ENCODE measurements around the gene TDO2. TPM values are rescaled to one million over a fixed set of nuclear protein-coding genes. Genes with fewer than 3 reads are reported as not detected.
"Not testable (repeated sequence)": the region's sequence is repeated elsewhere in the genome, so short reads cannot be mapped to it uniquely, and the experiment has no call there.

Gene TDO2
- 1 to 10 TPM; 2.9 to 4.8 (median 3.0) TPM for polyA plus RNA-seq (ENCODE audit: insufficient read length in 4 of 4)

DNA sequence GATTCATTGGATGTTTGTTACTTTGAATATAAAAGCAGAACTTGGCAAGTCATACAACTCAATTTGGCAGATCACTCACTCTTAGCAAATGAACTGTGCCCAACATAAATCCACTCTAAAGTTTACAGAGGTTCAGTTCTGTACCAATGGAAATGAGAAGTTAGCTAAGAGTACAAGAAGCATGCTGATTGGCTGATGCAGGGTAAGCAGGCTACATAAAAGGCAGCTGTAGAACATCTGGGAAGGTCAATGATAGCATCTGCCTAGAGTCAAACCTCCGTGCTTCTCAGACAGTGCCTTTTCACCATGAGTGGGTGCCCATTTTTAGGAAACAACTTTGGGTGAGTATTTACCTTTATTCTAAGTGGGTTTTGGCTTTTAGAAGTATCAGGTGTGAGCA, at the start of gene TDO2:
TDO2 (plus strand) TSS at position 244 of the 400 bp plus-strand sequence; CDS start at position 307, 63 bp downstream.
- no peak for DNase-seq (ENCODE audit: low read depth in 4 of 4, low spot score in 3 of 4)

GRCh38 chr4:155854582-155855226, 48.8 kb upstream of the TDO2 start:
- no peak for DNase-seq (ENCODE audit: low read depth in 4 of 4, low spot score in 3 of 4)

DNA sequence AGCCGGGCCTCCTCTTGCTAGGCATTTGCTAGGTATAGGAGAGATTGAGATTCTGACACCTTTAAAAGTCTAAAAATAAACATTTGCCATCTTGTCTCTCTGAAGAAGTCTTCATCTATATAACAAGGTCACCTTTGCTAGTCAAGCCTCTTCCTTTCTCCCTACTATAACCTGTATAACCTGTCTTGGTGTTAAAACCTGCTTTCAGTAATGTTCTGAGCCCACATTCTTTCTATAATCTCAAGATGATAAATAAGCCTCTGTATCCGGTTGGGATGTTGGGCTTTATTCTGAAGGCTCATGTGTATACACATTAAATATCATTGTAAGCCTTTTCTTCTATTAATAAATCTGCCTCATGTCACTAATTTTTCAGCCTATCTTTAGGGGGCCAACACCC, 47.6 kb upstream of the TDO2 start:
- DNase-seq (ENCODE audit: low read depth in 4 of 4, low spot score in 3 of 4) = no peak

DNA sequence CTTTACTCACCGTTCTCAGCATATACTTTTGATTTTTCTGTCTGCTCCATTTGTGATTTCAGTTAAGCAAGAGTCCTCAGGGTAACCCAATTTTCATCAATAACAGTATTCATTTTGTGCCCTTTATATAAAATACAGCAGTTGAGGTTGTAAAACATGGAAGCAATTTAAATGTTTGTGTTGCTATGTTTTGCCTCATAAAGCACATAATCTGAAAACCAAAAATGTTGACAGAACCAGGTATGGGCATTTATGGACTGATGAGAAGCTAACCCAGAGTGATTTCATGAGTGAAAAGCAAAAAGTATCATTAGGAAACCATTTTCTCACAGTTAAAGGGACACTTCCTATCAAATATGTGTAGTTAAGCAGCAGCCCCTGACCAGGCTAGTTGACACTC, 37.3 kb upstream of the TDO2 start, which contains the start of gene ASIC5:
ASIC5 (minus strand) TSS at position 101 of the 400 bp plus-strand sequence; CDS start at position 50, 51 bp downstream.
- DNase-seq (ENCODE audit: low read depth in 4 of 4, low spot score in 3 of 4) = no peak

GRCh38 chr4:155875878-155876277, 27.6 kb upstream of the TDO2 start:
- DNase-seq (ENCODE audit: low read depth in 4 of 4, low spot score in 3 of 4) = no peak

DNA sequence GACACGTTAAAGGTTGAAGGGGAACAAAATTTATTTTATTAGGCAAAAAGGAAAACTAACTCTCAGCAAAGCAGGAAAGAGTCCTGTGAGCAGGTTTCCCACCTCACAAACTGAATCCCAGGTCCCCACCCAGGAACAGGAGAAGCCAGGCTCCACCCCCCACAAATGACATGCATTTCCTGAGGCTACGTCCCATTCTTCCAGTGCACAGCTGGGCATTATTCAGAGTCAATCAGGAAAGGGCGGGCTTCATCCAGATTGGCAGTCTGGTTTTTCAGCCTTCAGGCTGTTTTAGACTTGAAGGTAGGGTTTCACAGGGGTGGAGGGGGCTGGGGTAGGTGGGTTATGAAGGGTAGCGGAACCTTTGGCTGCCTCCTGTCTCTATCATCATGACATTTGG, 25.5 kb upstream of the TDO2 start:
- DNase-seq (ENCODE audit: low read depth in 4 of 4, low spot score in 3 of 4) = no peak

DNA sequence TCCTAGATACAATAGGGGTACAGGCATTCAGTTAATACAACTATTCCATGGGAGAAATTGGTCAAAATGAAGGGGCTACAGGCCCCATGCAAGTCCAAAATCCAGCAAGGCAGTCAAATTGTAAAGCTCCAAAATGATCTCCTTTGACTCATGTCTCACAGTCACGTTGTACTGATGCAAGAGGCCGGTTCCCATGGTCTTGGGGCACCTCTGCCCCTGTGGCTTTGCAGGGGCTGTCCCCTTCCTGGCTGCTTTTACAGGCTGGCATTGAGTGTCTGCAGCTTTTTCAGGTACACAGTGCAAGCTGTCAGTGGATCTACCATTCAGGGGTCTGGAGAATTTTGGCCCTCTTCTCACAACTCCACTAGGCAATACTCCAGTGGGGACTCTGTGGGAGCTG, 24.9 kb upstream of the TDO2 start:
- no peak for DNase-seq (ENCODE audit: low read depth in 4 of 4, low spot score in 3 of 4)

- no peak for DNase-seq (ENCODE audit: low read depth in 4 of 4, low spot score in 3 of 4)
These were observed 23.7 kb upstream of the TDO2 start for GRCh38 chr4:155879767-155880166.

GRCh38 chr4:155881555-155881954, 21.9 kb upstream of the TDO2 start:
- no peak for DNase-seq (ENCODE audit: low read depth in 4 of 4, low spot score in 3 of 4)

- no peak for DNase-seq (ENCODE audit: low read depth in 4 of 4, low spot score in 3 of 4)
These were observed 19.6 kb upstream of the TDO2 start for GRCh38 chr4:155883895-155884294.

DNA sequence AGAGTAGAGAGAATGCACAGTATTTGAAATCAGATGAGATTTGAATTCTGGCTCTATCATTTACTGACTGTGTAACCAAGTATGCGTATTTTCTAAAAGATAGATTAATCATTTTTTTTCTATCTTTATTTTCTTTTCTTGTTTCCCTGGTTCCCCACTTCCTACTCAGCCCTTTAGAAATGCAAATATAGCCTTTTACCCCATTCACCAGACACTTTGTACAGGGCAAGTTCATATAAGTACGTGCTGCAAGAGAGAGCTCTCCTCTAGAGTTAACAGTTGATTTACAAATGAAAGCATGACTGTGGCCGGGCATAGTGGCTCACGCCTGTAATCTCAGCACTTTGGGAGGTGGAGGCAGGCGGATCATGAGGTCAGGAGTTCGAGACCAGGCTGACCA, 17.8 kb upstream of the TDO2 start:
- DNase-seq (ENCODE audit: low read depth in 4 of 4, low spot score in 3 of 4) = no peak

DNA sequence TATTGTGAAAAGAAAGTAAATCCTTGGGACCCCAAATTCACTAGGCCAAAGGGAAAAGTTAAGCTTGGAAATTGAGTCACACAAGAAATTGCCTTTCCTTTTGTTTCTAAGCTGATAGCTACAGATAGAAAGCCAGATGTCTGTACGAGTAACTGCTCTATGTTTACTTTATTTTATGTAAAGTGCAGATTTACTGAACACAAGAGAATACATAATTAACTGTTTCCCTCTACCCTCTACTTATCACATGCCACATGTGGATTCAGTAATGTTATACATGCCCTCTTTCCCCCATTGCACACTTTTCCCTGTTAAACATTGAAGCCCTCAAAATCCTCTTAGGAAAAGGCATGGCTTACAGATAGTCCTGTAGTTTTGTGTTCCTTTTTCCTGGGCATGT, 16.5 kb upstream of the TDO2 start:
- no peak for DNase-seq (ENCODE audit: low read depth in 4 of 4, low spot score in 3 of 4)

DNA sequence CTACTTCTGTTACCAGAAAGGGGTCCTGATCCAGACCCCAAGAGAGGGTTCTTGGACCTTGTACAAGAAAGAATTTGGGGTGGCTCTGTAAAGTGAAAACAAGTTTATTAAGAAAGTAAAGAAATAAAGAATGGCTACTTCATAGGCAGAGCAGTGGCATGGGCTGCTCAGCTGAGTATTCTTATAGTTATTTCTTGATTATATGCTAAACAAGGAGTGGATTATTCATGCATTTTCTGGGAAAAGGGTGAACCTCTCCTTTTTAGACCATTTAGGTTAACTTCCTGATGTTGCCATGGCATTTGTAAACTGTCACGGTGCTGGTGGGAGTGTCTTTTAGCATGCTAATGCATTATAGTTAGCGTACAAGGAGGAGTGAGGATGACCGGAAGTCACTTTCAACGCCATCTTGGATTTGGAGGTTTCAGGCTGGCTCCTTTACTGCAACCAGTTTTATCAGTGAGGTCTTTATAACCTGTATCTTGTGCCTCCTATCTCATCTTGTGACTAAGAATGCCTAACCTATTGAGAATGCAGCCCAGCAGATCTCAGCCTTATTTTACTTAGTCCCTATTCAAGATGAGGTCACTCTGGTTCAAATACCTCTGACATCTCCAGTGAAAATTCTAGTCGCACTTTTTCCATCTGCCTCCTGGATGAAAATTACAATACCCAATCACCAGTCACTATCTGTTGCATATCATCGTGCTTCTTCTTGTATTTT, 15.5 kb upstream of the TDO2 start:
- DNase-seq (ENCODE audit: low read depth in 4 of 4, low spot score in 3 of 4) = no peak

GRCh38 chr4:155889031-155889793, 14.3 kb upstream of the TDO2 start:
- no peak for DNase-seq (ENCODE audit: low read depth in 4 of 4, low spot score in 3 of 4)

DNA sequence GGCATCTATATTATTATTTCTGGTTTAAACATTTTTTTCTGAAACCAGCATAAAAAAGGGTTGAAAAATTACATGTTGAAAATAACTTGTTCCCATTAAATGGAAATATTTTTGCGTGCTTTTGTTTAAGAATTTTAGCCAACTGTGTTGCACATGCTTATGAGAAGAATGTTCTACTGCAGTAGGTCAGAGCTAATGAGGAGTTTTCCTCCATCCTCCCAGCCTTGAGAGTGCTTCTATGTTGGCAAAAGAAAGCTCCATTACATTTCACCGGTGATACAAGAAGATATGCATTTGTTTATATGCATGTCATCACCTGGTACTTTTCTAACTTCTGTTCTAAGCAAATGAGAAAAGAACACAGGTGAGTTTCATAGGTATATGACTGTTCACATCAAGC, 13.6 kb upstream of the TDO2 start:
- DNase-seq (ENCODE audit: low read depth in 4 of 4, low spot score in 3 of 4) = no peak

- no peak for DNase-seq (ENCODE audit: low read depth in 4 of 4, low spot score in 3 of 4)
These were observed 12.4 kb upstream of the TDO2 start for GRCh38 chr4:155891058-155891457.

DNA sequence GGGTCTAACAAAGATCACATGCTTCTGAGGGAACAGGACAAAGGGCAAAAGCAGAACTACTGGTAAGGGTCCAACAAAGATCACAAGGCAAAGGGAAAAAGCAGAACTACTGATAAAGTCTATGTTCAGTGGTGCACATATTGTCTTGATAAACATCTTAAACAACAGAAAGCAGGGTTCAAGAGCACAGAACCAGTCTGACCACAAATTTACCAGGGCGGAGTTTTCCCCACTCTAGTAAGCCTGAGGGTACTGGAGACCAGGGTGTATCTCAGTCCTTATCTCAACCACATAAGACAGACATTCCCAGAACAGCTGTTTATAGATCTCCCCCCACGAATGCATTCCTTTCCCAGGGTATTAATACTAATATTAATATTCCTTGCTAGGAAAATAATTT, 5.1 kb upstream of the TDO2 start:
- DNase-seq (ENCODE audit: low read depth in 4 of 4, low spot score in 3 of 4) = not testable (repeated sequence)

GRCh38 chr4:155899891-155900290, 3.6 kb upstream of the TDO2 start:
- no peak for DNase-seq (ENCODE audit: low read depth in 4 of 4, low spot score in 3 of 4)

DNA sequence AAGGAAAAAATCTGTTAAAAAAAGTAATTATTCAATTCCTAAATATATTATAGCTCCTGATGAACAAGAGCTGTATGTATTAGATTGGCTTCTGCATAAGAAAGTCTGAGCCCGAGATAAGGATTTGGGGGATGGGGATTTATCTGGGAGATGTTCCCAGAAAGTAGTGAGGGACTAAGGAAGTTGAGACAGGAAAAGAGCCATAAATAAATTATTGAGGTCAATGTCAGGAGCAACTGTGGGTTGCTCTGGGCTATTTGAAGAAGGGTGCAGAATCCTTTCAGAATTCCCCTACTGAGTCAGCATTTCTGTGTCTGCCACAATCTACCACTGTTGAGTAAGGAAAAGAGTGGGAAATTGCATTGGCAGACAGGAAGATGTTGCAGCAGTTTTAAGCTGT, 3.1 kb upstream of the TDO2 start:
- DNase-seq (ENCODE audit: low read depth in 4 of 4, low spot score in 3 of 4) = peak in 2 of 4 donors; percentile 17 to 24

DNA sequence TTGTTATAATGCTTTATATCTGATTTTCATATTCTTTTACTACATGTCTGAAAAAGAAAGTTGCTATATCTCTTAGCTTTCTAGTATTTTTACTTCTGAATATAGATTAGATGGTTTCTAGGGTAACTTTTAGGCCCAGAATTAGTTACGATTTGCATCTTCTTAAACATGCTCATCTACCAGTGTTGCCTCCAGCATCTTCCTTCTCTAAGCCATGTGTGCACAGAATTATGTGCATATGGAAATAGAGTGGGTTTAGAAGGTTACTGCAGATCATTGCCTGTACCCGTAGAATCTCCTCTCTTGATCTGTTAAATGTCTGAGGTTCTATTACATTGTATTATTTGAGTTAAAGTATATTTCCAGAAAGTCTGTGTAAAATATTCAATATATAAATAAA, 2.5 kb upstream of the TDO2 start:
- DNase-seq (ENCODE audit: low read depth in 4 of 4, low spot score in 3 of 4) = no peak

GRCh38 chr4:155904331-155904730, 835 bp downstream of the TDO2 start:
- DNase-seq (ENCODE audit: low read depth in 4 of 4, low spot score in 3 of 4) = no peak
